Body of pancreas (tissue), 4 donors: Measurements from ENCODE around the gene RSRC1.
"Not testable (repeated sequence)": the region's sequence is repeated elsewhere in the genome, so short reads cannot be mapped to it uniquely, and the experiment has no call there.

Experiments
- POLR2A ChIP-seq, 3 donors: fragments of 450-650 bp; IDR thresholded peaks; one replicate each; pipeline ENCODE4 v1.6.1; 2016; ENCODE audit warnings: antibody characterized with exemption in 3 of 3, mild to moderate bottlenecking in 2 of 3
- TF ChIP-seq, protein P1 (sequence below), 7 experiments: fragments of 450-650 bp in 4 of 7; fragments of 200-600 bp in 3 of 7; sonication (generic) in 3 of 7; IDR thresholded peaks; one replicate each; pipeline ENCODE4 v1.5.1; 2016 to 2019; ENCODE audit warnings: antibody characterized with exemption in 7 of 7

GRCh38 chr3:158340951-158341350 is 231.1 kb downstream of the RSRC1 start:
- TF ChIP-seq, protein P1, sequence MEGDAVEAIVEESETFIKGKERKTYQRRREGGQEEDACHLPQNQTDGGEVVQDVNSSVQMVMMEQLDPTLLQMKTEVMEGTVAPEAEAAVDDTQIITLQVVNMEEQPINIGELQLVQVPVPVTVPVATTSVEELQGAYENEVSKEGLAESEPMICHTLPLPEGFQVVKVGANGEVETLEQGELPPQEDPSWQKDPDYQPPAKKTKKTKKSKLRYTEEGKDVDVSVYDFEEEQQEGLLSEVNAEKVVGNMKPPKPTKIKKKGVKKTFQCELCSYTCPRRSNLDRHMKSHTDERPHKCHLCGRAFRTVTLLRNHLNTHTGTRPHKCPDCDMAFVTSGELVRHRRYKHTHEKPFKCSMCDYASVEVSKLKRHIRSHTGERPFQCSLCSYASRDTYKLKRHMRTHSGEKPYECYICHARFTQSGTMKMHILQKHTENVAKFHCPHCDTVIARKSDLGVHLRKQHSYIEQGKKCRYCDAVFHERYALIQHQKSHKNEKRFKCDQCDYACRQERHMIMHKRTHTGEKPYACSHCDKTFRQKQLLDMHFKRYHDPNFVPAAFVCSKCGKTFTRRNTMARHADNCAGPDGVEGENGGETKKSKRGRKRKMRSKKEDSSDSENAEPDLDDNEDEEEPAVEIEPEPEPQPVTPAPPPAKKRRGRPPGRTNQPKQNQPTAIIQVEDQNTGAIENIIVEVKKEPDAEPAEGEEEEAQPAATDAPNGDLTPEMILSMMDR (IDR thresholded peaks at IDR 0.05), result not testable (repeated sequence)
- TF ChIP-seq POLR2A (IDR thresholded peaks at IDR 0.05), result not testable (repeated sequence)
